Mucosa of rectum (tissue), 2 donors: ENCODE measurements around the gene CASP4.
A peak's percentile ranks its signal among the peaks of the same experiment; 100 is the strongest.

Source experiments
- H3K27ac ChIP-seq, 2 donors: one replicate each; pipeline ENCODE4 v1.7.0; 2013; ENCODE audit warnings: inconsistent platforms in 2 of 2, low read depth in 2 of 2, low read length in 2 of 2
- H3K27me3 ChIP-seq, 2 donors: one replicate each; pipeline ENCODE4 v1.7.0; 2013; ENCODE audit warnings: low read length in 2 of 2; ENCODE audit not compliant: control insufficient read depth in 2 of 2, insufficient read depth in 2 of 2
- H3K36me3 ChIP-seq, 2 donors: one replicate each; pipeline ENCODE4 v1.7.0; 2013; ENCODE audit warnings: low read length in 2 of 2; ENCODE audit not compliant: control insufficient read depth in 2 of 2, insufficient read depth in 2 of 2
- H3K4me1 ChIP-seq, 2 donors: one replicate each; pipeline ENCODE4 v1.7.0; 2013; ENCODE audit warnings: low read length in 2 of 2, mild to moderate bottlenecking in 1 of 2; ENCODE audit not compliant: control insufficient read depth in 2 of 2, insufficient read depth in 2 of 2
- H3K4me3 ChIP-seq, 2 donors: one replicate each; pipeline ENCODE4 v1.7.0; 2013; ENCODE audit warnings: low read length in 2 of 2
- H3K9ac ChIP-seq, 2 donors: one replicate each; pipeline ENCODE4 v1.7.0; 2013; ENCODE audit warnings: low read length in 2 of 2, low read depth in 1 of 2, mild to moderate bottlenecking in 1 of 2
- H3K9me3 ChIP-seq, 2 donors: one replicate each; pipeline ENCODE4 v1.7.0; 2013; ENCODE audit warnings: low read length in 2 of 2; ENCODE audit not compliant: control insufficient read depth in 2 of 2
- donor health status: healthy.
- donor health status: Normal muscosa, but diverticular disease.

Gene CASP4

GRCh38 chr11:104897891-104898684 lies 70.3 kb downstream of the CASP4 start, which contains the start of gene CASP12:
Gene CASP12 (minus strand): TSS chr11:104898460.
- H3K9me3 ChIP-seq: no peaks in the 10 kb centered on the region
- no peak within 1 kb of the TSS for H3K9ac ChIP-seq
- H3K4me1 ChIP-seq: no peaks in the 10 kb centered on the region
- H3K4me3 ChIP-seq: peak within 1 kb of the TSS; percentile 6 to 62
- no peaks in the 10 kb centered on the region for H3K27me3 ChIP-seq
- no peaks in the 10 kb centered on the region for H3K36me3 ChIP-seq
- peak within 1 kb of the TSS; percentile 44 to 54 for H3K27ac ChIP-seq

GRCh38 chr11:104895634-104896033 lies 72.7 kb downstream of the CASP4 start:
- no peak overlapping the region for H3K4me3 ChIP-seq
- no peaks in the 10 kb centered on the region for H3K9me3 ChIP-seq
- H3K27ac ChIP-seq: no peak overlapping the region

GRCh38 chr11:104893876-104894275 lies 74.5 kb downstream of the CASP4 start:
- Histone ChIP-seq H3K27me3 (no peaks in the 10 kb centered on the region), H3K4me1 (no peaks in the 10 kb centered on the region), H3K9ac (no peak overlapping the region), H3K4me3 (no peak overlapping the region), H3K27ac (no peak overlapping the region), H3K9me3 (no peaks in the 10 kb centered on the region), H3K36me3 (no peaks in the 10 kb centered on the region)

More at GRCh38 chr11:104895634-104896033, 72.7 kb downstream of the CASP4 start:
- no peak overlapping the region for H3K9ac ChIP-seq
- H3K4me1 ChIP-seq: no peaks in the 10 kb centered on the region
- no peaks in the 10 kb centered on the region for H3K27me3 ChIP-seq
- no peaks in the 10 kb centered on the region for H3K36me3 ChIP-seq
